ENCODE results near the gene ZBTB39.
"Not testable (repeated sequence)": the region's sequence is repeated elsewhere in the genome, so short reads cannot be mapped to it uniquely, and the experiment has no call there.

Gene ZBTB39

GRCh38 chr12:57005980-57006808, at the start of gene ZBTB39:
Gene ZBTB39, minus strand, starts transcription at chr12:57006546. Its CDS starts 1,629 bp downstream, at chr12:57004917.
- no peak for FAIRE-seq

GRCh38 chr12:57055824-57056223, 49.5 kb upstream of the ZBTB39 start:
- FAIRE-seq, result no peak

GRCh38 chr12:57053901-57054300, 47.6 kb upstream of the ZBTB39 start:
- not testable (repeated sequence) for FAIRE-seq

- not testable (repeated sequence) for FAIRE-seq
Measured at GRCh38 chr12:57053146-57053545, 46.8 kb upstream of the ZBTB39 start.

GRCh38 chr12:57051011-57051410, 44.7 kb upstream of the ZBTB39 start:
- no peak for FAIRE-seq

- FAIRE-seq, result no peak
Measured at GRCh38 chr12:57049890-57050289, 43.5 kb upstream of the ZBTB39 start, which contains the start of gene MYO1A. Gene MYO1A, minus strand, starts transcription at chr12:57050129. Its CDS starts 1,806 bp downstream, at chr12:57048323.

- no peak for FAIRE-seq
Measured at GRCh38 chr12:57049119-57049446, 42.7 kb upstream of the ZBTB39 start.

- no peak for FAIRE-seq
Measured at GRCh38 chr12:57048423-57049118, 42.2 kb upstream of the ZBTB39 start.

GRCh38 chr12:57047981-57048380, 41.6 kb upstream of the ZBTB39 start:
- FAIRE-seq, result no peak

- FAIRE-seq, result no peak
Measured at GRCh38 chr12:57046947-57047890, 40.9 kb upstream of the ZBTB39 start.

GRCh38 chr12:57046086-57046791, 39.9 kb upstream of the ZBTB39 start:
- FAIRE-seq, result no peak

- no peak for FAIRE-seq
Measured at GRCh38 chr12:57044889-57045288, 38.5 kb upstream of the ZBTB39 start.

- no peak for FAIRE-seq
Measured at GRCh38 chr12:57044468-57044867, 38.1 kb upstream of the ZBTB39 start.

GRCh38 chr12:57042695-57043094, 36.3 kb upstream of the ZBTB39 start:
- FAIRE-seq, result no peak

GRCh38 chr12:57040750-57041149, 34.4 kb upstream of the ZBTB39 start:
- no peak for FAIRE-seq

- FAIRE-seq, result no peak
Measured at GRCh38 chr12:57040211-57040610, 33.9 kb upstream of the ZBTB39 start.

- FAIRE-seq, result no peak
Measured at GRCh38 chr12:57039016-57039798, 32.9 kb upstream of the ZBTB39 start.

- no peak for FAIRE-seq
Measured at GRCh38 chr12:57037264-57037663, 30.9 kb upstream of the ZBTB39 start.

GRCh38 chr12:57033431-57033830, 27.1 kb upstream of the ZBTB39 start:
- no peak for FAIRE-seq

- no peak for FAIRE-seq
Measured at GRCh38 chr12:57031789-57032188, 25.4 kb upstream of the ZBTB39 start.

- no peak for FAIRE-seq
Measured at GRCh38 chr12:57031138-57031725, 24.9 kb upstream of the ZBTB39 start.

Measured in A204.1 (cell line).